Body of pancreas (tissue), 4 donors: ENCODE data around the gene RSRC1. TPM values are rescaled to one million over a fixed set of nuclear protein-coding genes. Genes with fewer than 3 reads are reported as not detected.

ENCODE experiments used
- ATAC-seq: fragments of 150-250 bp; one replicate; pipeline ENCODE4 v1.9.1; 2016
- DNase-seq, 4 donors: peaks; one replicate each; pipeline ENCODE4 v3.0.0-alpha.2; 2019
- H3K27ac ChIP-seq, 4 donors: fragments of 200-600 bp; sonication (generic); 1 replicate in 3 of 4; 2 replicates in 1 of 4; pipeline versions ENCODE4 v1.5.1 to v1.6.1; 2016 to 2019; ENCODE audit warnings: mild to moderate bottlenecking in 1 of 4, mixed read lengths in 1 of 4, moderate library complexity in 1 of 4
- H3K27me3 ChIP-seq, 2 donors: fragments of 200-600 bp; sonication (generic); one replicate each; pipeline ENCODE4 v1.6.0; 2016; ENCODE audit warnings: mild to moderate bottlenecking in 1 of 2
- H3K36me3 ChIP-seq, 2 donors: fragments of 200-600 bp; sonication (generic); replicated peaks in 1 of 2; 2 replicates each; pipeline ENCODE4 v1.5.1; 2016; ENCODE audit warnings: low read depth in 2 of 2; ENCODE audit not compliant: insufficient read depth in 1 of 2
- H3K4me1 ChIP-seq: fragments of 200-600 bp; sonication (generic); one replicate; pipeline ENCODE4 v1.6.0; 2016
- H3K4me3 ChIP-seq, 2 donors: fragments of 200-600 bp; sonication (generic); 1 replicate in 1 of 2; 2 replicates in 1 of 2; pipeline ENCODE4 v1.5.1; 2016 to 2019
- H3K9me3 ChIP-seq, 3 donors: fragments of 200-600 bp; sonication (generic); 1 replicate in 2 of 3; 2 replicates in 1 of 3; pipeline ENCODE4 v1.5.1; 2016
- POLR2A ChIP-seq, 3 donors: fragments of 450-650 bp; IDR thresholded peaks; one replicate each; pipeline ENCODE4 v1.6.1; 2016; ENCODE audit warnings: antibody characterized with exemption in 3 of 3, mild to moderate bottlenecking in 2 of 3
- WGBS, 2 donors: methylation state at CpG; one replicate each; pipeline ENCODE4 v1.1.5; 2017; 5-methylcytosine and 5-hydroxymethylcytosine counted together
- intact Hi-C: fragments of 100-400 bp; cut with DNase I; formaldehyde crosslinking; loops from one replicate; pipeline ENCODE4 v1.15.1; 2023
- total RNA-seq, 2 donors: library from RNA; depleted of rRNA; stranded (reverse); fragments of >200 nt; gene quantifications; one replicate each; pipeline ENCODE4 v1.1.0, GENCODE V29; 2016
- TF ChIP-seq, protein P1 (sequence below), 7 experiments: fragments of 450-650 bp in 4 of 7; fragments of 200-600 bp in 3 of 7; sonication (generic) in 3 of 7; IDR thresholded peaks; one replicate each; pipeline ENCODE4 v1.5.1; 2016 to 2019; ENCODE audit warnings: antibody characterized with exemption in 7 of 7

The RSRC1 gene
- total RNA-seq, 2 donors from 2014 or later: 18.5 to 21.5 TPM

DNA sequence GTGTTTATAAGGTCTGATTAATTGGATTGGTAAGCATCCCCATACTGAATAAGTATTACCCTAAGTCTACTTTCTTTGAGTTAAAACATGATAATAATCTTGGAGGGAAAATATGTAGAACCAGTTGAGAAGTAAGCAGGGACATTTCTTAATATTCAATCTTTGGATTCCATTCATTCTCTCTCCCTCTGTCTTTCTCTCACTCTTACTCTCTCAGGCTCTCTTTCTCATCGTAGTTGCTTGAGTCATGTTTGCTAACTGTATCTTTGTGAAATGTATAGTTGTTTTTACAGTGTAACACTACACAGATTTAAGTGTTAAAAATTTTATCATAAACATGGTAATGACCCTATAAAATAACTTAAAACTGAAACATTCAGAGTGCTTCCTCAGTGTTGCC lies 163.8 kb downstream of the RSRC1 start:
- peaks cover 0 to 2% of the 10 kb centered on the region in 2 donors for H3K36me3 ChIP-seq
- intact Hi-C loops: no loop called here
- DNase-seq (no peak), ATAC-seq (no peak)
- TF ChIP-seq POLR2A (IDR thresholded peaks at IDR 0.05): no peak
- TF ChIP-seq, protein P1, sequence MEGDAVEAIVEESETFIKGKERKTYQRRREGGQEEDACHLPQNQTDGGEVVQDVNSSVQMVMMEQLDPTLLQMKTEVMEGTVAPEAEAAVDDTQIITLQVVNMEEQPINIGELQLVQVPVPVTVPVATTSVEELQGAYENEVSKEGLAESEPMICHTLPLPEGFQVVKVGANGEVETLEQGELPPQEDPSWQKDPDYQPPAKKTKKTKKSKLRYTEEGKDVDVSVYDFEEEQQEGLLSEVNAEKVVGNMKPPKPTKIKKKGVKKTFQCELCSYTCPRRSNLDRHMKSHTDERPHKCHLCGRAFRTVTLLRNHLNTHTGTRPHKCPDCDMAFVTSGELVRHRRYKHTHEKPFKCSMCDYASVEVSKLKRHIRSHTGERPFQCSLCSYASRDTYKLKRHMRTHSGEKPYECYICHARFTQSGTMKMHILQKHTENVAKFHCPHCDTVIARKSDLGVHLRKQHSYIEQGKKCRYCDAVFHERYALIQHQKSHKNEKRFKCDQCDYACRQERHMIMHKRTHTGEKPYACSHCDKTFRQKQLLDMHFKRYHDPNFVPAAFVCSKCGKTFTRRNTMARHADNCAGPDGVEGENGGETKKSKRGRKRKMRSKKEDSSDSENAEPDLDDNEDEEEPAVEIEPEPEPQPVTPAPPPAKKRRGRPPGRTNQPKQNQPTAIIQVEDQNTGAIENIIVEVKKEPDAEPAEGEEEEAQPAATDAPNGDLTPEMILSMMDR (IDR thresholded peaks at IDR 0.05): no peak
- H3K9me3 ChIP-seq: no peaks in the 10 kb centered on the region
- no peaks in the 10 kb centered on the region for H3K27me3 ChIP-seq
- H3K4me1 ChIP-seq: no peaks in the 10 kb centered on the region
- H3K27ac ChIP-seq: no peak overlapping the region
- WGBS, 2 donors: 83 to 94% methylated on average over 1 of the region's 1 CpG
- no peak overlapping the region for H3K4me3 ChIP-seq

DNA sequence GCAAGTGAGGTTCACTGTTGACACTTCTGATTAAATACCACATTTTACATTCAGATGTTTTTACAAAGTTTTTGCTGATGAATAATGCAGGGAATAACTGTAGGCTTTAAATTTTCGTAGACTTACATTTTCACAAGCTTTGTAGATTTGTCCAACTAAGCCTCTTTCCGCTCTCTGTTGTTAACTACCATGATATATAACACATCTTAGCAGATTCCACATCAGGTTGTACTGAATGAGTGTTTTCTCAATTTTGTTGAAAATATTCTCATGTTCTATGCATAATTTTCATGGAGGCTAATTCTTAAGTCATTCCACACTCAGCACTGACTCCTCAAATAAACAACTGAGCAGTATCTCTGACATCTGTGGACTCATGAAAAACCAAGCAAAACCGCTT lies 168.3 kb downstream of the RSRC1 start:
- H3K27me3 ChIP-seq: no peaks in the 10 kb centered on the region
- peaks cover 0 to 2% of the 10 kb centered on the region in 2 donors for H3K36me3 ChIP-seq
- DNase-seq (no peak), ATAC-seq (no peak)
- TF ChIP-seq, protein P1 (IDR thresholded peaks at IDR 0.05): no peak
- no peak for TF ChIP-seq POLR2A (IDR thresholded peaks at IDR 0.05)
- H3K9me3 ChIP-seq: no peaks in the 10 kb centered on the region
- H3K4me1 ChIP-seq: no peaks in the 10 kb centered on the region
- intact Hi-C loops: no loop called here
- 95% methylated on average over 3 of the region's 3 CpGs for WGBS, 2 donors
- H3K27ac ChIP-seq: no peak overlapping the region
- H3K4me3 ChIP-seq: no peak overlapping the region

DNA sequence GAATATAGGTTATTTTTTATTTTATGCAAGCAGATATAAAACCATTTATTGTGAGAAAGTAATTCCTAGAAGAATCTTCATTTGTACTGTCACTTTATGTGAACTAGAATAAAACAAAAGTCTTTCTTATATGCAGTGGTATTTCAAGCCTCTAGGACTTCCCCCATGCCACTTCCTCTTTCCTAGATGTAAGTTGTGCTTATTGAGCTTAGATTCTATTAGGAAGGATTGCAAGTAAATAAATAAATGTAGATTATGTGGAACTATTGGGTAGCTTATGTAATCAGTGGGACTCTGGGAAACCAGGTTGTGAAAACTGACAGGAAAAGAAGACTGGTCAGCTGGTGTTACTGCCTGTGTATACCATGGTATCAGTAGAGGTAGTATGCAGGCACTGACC lies 169.7 kb downstream of the RSRC1 start:
- H3K4me3 ChIP-seq: no peak overlapping the region
- H3K27ac ChIP-seq: no peak overlapping the region
- no peak for ATAC-seq
- DNase-seq: no peak
- no peaks in the 10 kb centered on the region for H3K27me3 ChIP-seq
- H3K4me1 ChIP-seq: no peaks in the 10 kb centered on the region
- intact Hi-C loops: no loop called here
- H3K36me3 ChIP-seq: peaks cover 0 to 2% of the 10 kb centered on the region in 2 donors
- H3K9me3 ChIP-seq: no peaks in the 10 kb centered on the region
- TF ChIP-seq, protein P1 (IDR thresholded peaks at IDR 0.05): no peak
- no peak for TF ChIP-seq POLR2A (IDR thresholded peaks at IDR 0.05)

DNA sequence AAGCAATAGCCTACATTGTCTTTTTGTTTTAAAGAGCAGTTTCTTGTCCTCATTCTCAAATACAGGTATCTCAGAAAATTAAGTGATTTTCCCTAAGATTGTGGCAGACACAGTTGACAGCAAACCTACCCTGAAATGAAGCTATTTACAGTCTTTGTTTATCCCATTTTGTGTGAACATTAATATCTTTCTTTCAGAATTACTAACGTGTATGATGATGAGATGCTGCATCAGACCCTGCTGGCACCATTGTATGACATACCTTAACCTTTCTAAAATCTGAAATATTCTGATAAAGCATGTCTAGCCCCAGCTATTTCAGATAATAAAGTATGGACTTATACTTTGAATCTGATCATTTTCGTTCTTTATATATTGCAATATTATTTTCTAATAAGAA lies 185.9 kb downstream of the RSRC1 start:
- intact Hi-C loops: no loop called here
- H3K27me3 ChIP-seq: no peaks in the 10 kb centered on the region
- ATAC-seq (no peak), DNase-seq (no peak)
- H3K4me3 ChIP-seq: no peak overlapping the region
- TF ChIP-seq, protein P1 (IDR thresholded peaks at IDR 0.05): no peak
- TF ChIP-seq POLR2A (IDR thresholded peaks at IDR 0.05): no peak
- no peaks in the 10 kb centered on the region for H3K9me3 ChIP-seq
- no peak overlapping the region for H3K27ac ChIP-seq
- no peaks in the 10 kb centered on the region for H3K4me1 ChIP-seq
- H3K36me3 ChIP-seq: no peaks in the 10 kb centered on the region
- 42 to 62% methylated on average over 2 of the region's 2 CpGs for WGBS, 2 donors

DNA sequence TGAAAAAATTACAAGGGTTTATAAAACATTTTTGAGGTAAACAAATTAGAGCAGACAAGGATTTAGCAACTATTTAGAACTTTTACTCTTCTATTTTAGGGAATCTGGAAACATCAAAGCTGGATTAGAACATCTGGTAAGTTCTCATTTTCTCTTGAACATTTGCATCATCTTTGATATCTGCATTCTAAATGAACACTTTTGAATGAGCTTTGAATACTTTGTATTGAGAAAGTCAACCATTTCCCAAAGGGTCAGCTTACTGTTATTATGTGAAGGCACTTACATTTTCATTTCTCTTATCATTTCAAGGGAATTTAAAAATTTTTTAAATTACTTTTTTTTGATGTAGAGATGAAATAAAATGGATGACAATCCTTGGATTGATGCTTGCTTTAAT lies 188.1 kb downstream of the RSRC1 start:
- TF ChIP-seq, protein P1 (IDR thresholded peaks at IDR 0.05): no peak
- TF ChIP-seq POLR2A (IDR thresholded peaks at IDR 0.05): no peak
- ATAC-seq: no peak
- intact Hi-C loops: no loop called here
- Histone ChIP-seq H3K36me3 (no peaks in the 10 kb centered on the region), H3K27me3 (no peaks in the 10 kb centered on the region), H3K9me3 (no peaks in the 10 kb centered on the region), H3K27ac (no peak overlapping the region), H3K4me3 (no peak overlapping the region), H3K4me1 (no peaks in the 10 kb centered on the region)
- DNase-seq: no peak
